Endothelial cell of umbilical vein (primary cell): Measurements from ENCODE around the gene CACNG8. TPM values are rescaled to one million over a fixed set of nuclear protein-coding genes. Genes with fewer than 3 reads are reported as not detected.

Experiments used
- BruUV-seq: library from RNA; stranded (reverse); fragments of 400-500 nt; replicated peaks from 2 replicates; lab custom pipeline; 2021; lab: Mats Ljungman, UMichigan
- CTCF ChIA-PET: fragments of 300-600, 350-600 bp; sonication (Branson Sonifier 250); formaldehyde crosslinking; loops from one replicate; lab custom pipeline; 2021; ENCODE audit warnings: antibody characterized with exemption, inconsistent platforms; lab: Charles Lee
- POLR2A ChIA-PET: fragments of 300-600, 350-600 bp; sonication (Branson Sonifier 250); formaldehyde crosslinking; loops from one replicate; lab custom pipeline; 2021; ENCODE audit warnings: antibody characterized with exemption, inconsistent platforms; lab: Charles Lee
- DNase-seq: peaks from one replicate; pipeline ENCODE4 v3.0.0-alpha.2; 2011; ENCODE audit warnings: low read depth, low spot score
- FAIRE-seq: peaks from 2 replicates; lab custom pipeline; 2011; peaks lifted over from hg19 to GRCh38; lab: Jason Lieb, UNC
- H2AFZ ChIP-seq: 2 replicates; pipeline ENCODE4 v1.6.0; 2012; ENCODE audit warnings: low read depth, low read length, control low read depth, inconsistent platforms
- H3K27ac ChIP-seq: 2 replicates; pipeline ENCODE4 v1.5.1; 2011; ENCODE audit warnings: low read depth, mild to moderate bottlenecking, control low read depth, low read length, moderate library complexity; ENCODE audit not compliant: insufficient read depth
- H3K27me3 ChIP-seq, 2 experiments: 2 replicates each; pipeline versions ENCODE4 v1.6.0 to v1.6.1; 2011; ENCODE audit warnings: low read length in 2 of 2, mixed read lengths in 1 of 2; ENCODE audit not compliant: control insufficient read depth in 2 of 2, insufficient read depth in 2 of 2
- H3K36me3 ChIP-seq, 2 experiments: 2 replicates in 1 of 2; 3 replicates in 1 of 2; pipeline ENCODE4 v1.5.1; 2011; ENCODE audit warnings: low read length in 2 of 2, mild to moderate bottlenecking in 1 of 2, moderate library complexity in 1 of 2; ENCODE audit not compliant: control insufficient read depth in 2 of 2, insufficient read depth in 2 of 2; ENCODE audit errors: extremely low read depth in 1 of 2
- H3K4me1 ChIP-seq: 3 replicates; pipeline ENCODE4 v1.5.1; 2011; ENCODE audit warnings: mild to moderate bottlenecking, low read length; ENCODE audit not compliant: control insufficient read depth, insufficient read depth; ENCODE audit errors: extremely low read depth
- H3K4me2 ChIP-seq: 2 replicates; pipeline ENCODE4 v1.6.1; 2011; ENCODE audit warnings: low read length, control low read depth, mixed read lengths; ENCODE audit not compliant: insufficient read depth
- H3K4me3 ChIP-seq, 3 experiments: fragments of 200-600 bp in 1 of 3; sonication (generic), shearing (Covaris generic) in 1 of 3; replicated peaks in 1 of 3; 2 replicates each; pipeline ENCODE4 v1.5.1; 2011 to 2016; ENCODE audit warnings: control low read depth in 3 of 3, low read length in 3 of 3, mild to moderate bottlenecking in 2 of 3, inconsistent platforms in 1 of 3, low read depth in 1 of 3, moderate library complexity in 1 of 3; ENCODE audit not compliant: insufficient read depth in 1 of 3
- H3K79me2 ChIP-seq: 2 replicates; pipeline ENCODE4 v1.6.0; 2012; ENCODE audit warnings: low read length, inconsistent platforms; ENCODE audit not compliant: control insufficient read depth, insufficient read depth
- H3K9ac ChIP-seq: replicated peaks from 2 replicates; pipeline ENCODE3; 2011; ENCODE audit warnings: low read length, control low read depth; ENCODE audit not compliant: insufficient read depth; ENCODE audit errors: extremely low read depth
- H3K9me1 ChIP-seq: replicated peaks from 3 replicates; pipeline ENCODE4 v1.6.0; 2011; ENCODE audit warnings: mild to moderate bottlenecking, low read length; ENCODE audit not compliant: control insufficient read depth, insufficient read depth; ENCODE audit errors: extremely low read depth
- H3K9me3 ChIP-seq: replicated peaks from 2 replicates; pipeline ENCODE4 v1.5.1; 2012; ENCODE audit warnings: low read length, inconsistent platforms; ENCODE audit not compliant: control insufficient read depth, insufficient read depth
- H4K20me1 ChIP-seq: replicated peaks from 2 replicates; pipeline ENCODE3; 2011; ENCODE audit warnings: mild to moderate bottlenecking, low read length; ENCODE audit not compliant: control insufficient read depth, insufficient read depth; ENCODE audit errors: extremely low read depth
- EZH2 ChIP-seq: IDR thresholded peaks from 2 replicates; pipeline ENCODE4 v1.6.1; 2012; ENCODE audit warnings: borderline replicate concordance, low read depth, mild to moderate bottlenecking, moderate library complexity, low read length, inconsistent platforms; ENCODE audit not compliant: severe bottlenecking
- FOS ChIP-seq: IDR thresholded peaks from 2 replicates; pipeline ENCODE4 v1.6.1; 2011; ENCODE audit warnings: mild to moderate bottlenecking, low read length, moderate library complexity, borderline replicate concordance; ENCODE audit not compliant: insufficient read depth
- GATA2 ChIP-seq: IDR thresholded peaks from 2 replicates; pipeline ENCODE4 v1.7.0; 2011; ENCODE audit warnings: low read depth, mild to moderate bottlenecking, moderate library complexity, mixed read lengths, low read length; ENCODE audit not compliant: insufficient read length, insufficient read depth
- JUN ChIP-seq: IDR thresholded peaks from 2 replicates; pipeline ENCODE4 v1.6.1; 2011; ENCODE audit warnings: borderline replicate concordance, low read depth; ENCODE audit not compliant: insufficient read length, insufficient read depth
- POLR2A ChIP-seq: IDR thresholded peaks from 2 replicates; pipeline ENCODE4 v1.6.1; 2012; ENCODE audit warnings: low read depth, mild to moderate bottlenecking, control low read depth, low read length
- POLR2AphosphoS5 ChIP-seq: IDR thresholded peaks from 2 replicates; pipeline ENCODE4 v1.6.1; 2012; ENCODE audit warnings: low read depth, mild to moderate bottlenecking, control low read depth, low read length, moderate library complexity; ENCODE audit not compliant: insufficient read depth
- dilution Hi-C: fragments of 300-500 bp; cut with MboI; formaldehyde crosslinking; loops from one replicate; pipeline ENCODE4 v1.15.0; 2019; ENCODE audit warnings: low sequenced_read_pairs; ENCODE audit not compliant: extremely low pct_ligation_motif_present
- intact Hi-C: fragments of 100-400 bp; cut with micrococcal nuclease; formaldehyde crosslinking; loops from one replicate; pipeline ENCODE4 v1.10.0; 2022
- polyA plus RNA-seq, 4 experiments: library from polyadenylated mRNA; depleted of rRNA in 3 of 4; stranded (reverse) in 3 of 4; unstranded in 1 of 4; fragments of >200 nt; gene quantifications; 2 replicates each; pipeline versions ENCODE4 v1.2.1 to v1.2.3, GENCODE V29; 2011 to 2012; ENCODE audit warnings: missing spikeins in 1 of 4
- total RNA-seq: library from RNA; stranded (reverse); gene quantifications from 2 replicates; pipeline ENCODE4 v1.2.3, GENCODE V29; 2021
- TF ChIP-seq, protein P1 (sequence below), 2 donors: IDR thresholded peaks; 1 replicate in 1 of 2; 2 replicates in 1 of 2; pipeline ENCODE4 v1.5.1; 2011; ENCODE audit warnings: low read length in 2 of 2, mild to moderate bottlenecking in 2 of 2, moderate library complexity in 2 of 2, control low read depth in 1 of 2, inconsistent platforms in 1 of 2, low read depth in 1 of 2; ENCODE audit not compliant: insufficient read depth in 1 of 2; ENCODE audit errors: extremely low read depth in 1 of 2

Gene CACNG8
- total and polyA plus RNA-seq, 2 donors (not counting 3 experiments of a cell fraction or from before 2014, with no cell fraction given), result 0.18 to 1.7 TPM

DNA sequence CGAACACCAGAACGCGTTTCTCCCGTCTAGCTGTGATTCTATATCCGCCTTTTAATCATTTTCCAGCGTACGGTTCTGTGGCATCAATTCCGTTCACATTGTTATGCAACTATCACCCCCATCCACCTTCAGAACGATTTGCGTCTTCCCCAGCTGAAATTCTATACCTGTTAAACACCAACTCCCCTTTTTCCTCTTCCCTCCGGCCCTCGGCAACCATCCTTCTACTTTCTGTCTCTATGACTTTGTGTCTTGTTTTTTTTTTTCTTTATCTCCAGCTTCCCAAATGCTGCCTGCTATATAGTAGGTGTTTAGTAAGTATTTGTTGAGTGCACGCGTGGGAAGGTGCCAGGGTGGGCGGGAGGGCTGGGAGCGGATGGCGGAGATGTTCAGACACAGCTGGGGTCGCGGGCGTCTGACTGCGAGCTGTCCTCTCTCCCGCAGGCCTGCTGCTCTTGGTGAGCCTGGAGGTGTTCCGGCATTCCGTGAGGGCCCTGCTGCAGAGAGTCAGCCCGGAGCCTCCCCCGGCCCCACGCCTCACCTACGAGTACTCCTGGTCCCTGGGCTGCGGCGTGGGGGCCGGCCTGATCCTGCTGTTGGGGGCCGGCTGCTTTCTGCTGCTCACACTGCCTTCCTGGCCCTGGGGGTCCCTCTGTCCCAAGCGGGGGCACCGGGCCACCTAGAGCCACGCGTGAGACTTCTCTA, 48.9 kb downstream of the CACNG8 start:
- no peak for FAIRE-seq
- ChIA-PET CTCF (interaction anchor here (1.0 kb wide), 1 partner anchor 18 kb away, joined by 6 read pairs; no protein-coding TSS in a partner anchor), POLR2A (no interaction called here)

More for the DNA sequence above, 48.9 kb downstream of the CACNG8 start:
- Histone ChIP-seq H4K20me1 (no peaks in the 10 kb centered on the region), H3K4me2 (no peak overlapping the region), H2AFZ (peak overlapping the region; percentile 36), H3K9me1 (no peaks in the 10 kb centered on the region), H3K9ac (no peak overlapping the region), H3K79me2 (no peaks in the 10 kb centered on the region), H3K27me3 (no peaks in the 10 kb centered on the region), H3K4me3 (no peak overlapping the region), H3K27ac (no peak overlapping the region), H3K9me3 (no peaks in the 10 kb centered on the region), H3K4me1 (peaks cover 18% of the 10 kb centered on the region), H3K36me3 (no peaks in the 10 kb centered on the region)
- TF ChIP-seq JUN, result no peak
- TF ChIP-seq, protein P1, sequence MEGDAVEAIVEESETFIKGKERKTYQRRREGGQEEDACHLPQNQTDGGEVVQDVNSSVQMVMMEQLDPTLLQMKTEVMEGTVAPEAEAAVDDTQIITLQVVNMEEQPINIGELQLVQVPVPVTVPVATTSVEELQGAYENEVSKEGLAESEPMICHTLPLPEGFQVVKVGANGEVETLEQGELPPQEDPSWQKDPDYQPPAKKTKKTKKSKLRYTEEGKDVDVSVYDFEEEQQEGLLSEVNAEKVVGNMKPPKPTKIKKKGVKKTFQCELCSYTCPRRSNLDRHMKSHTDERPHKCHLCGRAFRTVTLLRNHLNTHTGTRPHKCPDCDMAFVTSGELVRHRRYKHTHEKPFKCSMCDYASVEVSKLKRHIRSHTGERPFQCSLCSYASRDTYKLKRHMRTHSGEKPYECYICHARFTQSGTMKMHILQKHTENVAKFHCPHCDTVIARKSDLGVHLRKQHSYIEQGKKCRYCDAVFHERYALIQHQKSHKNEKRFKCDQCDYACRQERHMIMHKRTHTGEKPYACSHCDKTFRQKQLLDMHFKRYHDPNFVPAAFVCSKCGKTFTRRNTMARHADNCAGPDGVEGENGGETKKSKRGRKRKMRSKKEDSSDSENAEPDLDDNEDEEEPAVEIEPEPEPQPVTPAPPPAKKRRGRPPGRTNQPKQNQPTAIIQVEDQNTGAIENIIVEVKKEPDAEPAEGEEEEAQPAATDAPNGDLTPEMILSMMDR (IDR thresholded peaks at IDR 0.05; ENCODE audit: extremely low read depth in 1 of 2, insufficient read depth in 1 of 2, low read depth in 1 of 2, low read length in 2 of 2), result no peak
- TF ChIP-seq POLR2AphosphoS5, result no peak
- no peak for TF ChIP-seq FOS
- TF ChIP-seq POLR2A, result no peak
- no peak for TF ChIP-seq GATA2
- no peak for TF ChIP-seq EZH2
- intact Hi-C loops (no loop called here), dilution Hi-C loops (no loop called here)
- BruUV-seq, result no TSS peak
- no peak for DNase-seq
